ENCODE measurements around the gene ATP2A2.

ATP2A2 gene

DNA sequence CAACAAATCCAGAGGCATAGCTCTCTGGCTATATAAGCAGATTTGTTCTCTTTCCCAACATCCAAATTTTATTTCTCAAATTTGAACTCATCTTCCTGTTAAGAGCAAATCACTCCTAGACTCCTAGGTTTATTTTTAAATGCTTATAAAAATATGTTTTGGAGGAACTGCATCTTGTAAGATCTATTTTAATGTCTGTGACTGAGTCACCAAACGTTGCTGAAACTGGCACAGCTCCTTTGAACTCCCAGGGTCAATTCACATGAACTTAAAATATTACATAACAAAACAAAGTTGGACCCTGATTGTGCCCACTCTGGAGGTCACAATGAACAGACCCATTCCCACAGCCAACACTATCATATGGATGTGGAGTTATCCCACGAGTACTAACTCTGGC, 98.6 kb downstream of the ATP2A2 start:
- TF ChIP-seq CTCF (IDR thresholded peaks at IDR 0.05; ENCODE audit: low read depth, low read length) = no peak
- H3K4me3 ChIP-seq (ENCODE audit: low read depth, low read length) = no peak overlapping the region

- no peak overlapping the region for H3K4me3 ChIP-seq (ENCODE audit: low read depth, low read length)
- TF ChIP-seq CTCF (IDR thresholded peaks at IDR 0.05; ENCODE audit: low read depth, low read length) = no peak
These were observed 101.6 kb downstream of the ATP2A2 start for GRCh38 chr12:110382683-110383082.
